Stimulated activated CD4-positive, alpha-beta T cell treated with anti-CD3 and anti-CD28 coated beads, Interleukin-1b, Interleukin-23, amount 100 ng/mL, for 1 hour (primary cell): ENCODE data around the gene PSPN.
"Not testable (repeated sequence)": the region's sequence is repeated elsewhere in the genome, so short reads cannot be mapped to it uniquely, and the experiment has no call there.

Experiments
- DNase-seq, 2 donors: peaks; one replicate each; pipeline ENCODE4 v3.0.0-alpha.2; 2020; ENCODE audit warnings: low read depth in 2 of 2

PSPN gene

GRCh38 chr19:6373096-6373812 lies 2.5 kb downstream of the PSPN start:
- DNase-seq, result peak; percentile 98 to 99

- peak; percentile 82 to 95 for DNase-seq
These were observed 3.1 kb downstream of the PSPN start, which contains the start of gene ALKBH7 for GRCh38 chr19:6372594-6373095. TSS of gene ALKBH7 (plus strand) at chr19:6372794. CDS start at chr19:6372821, 27 bp downstream.

GRCh38 chr19:6364353-6364752 lies 11.4 kb downstream of the PSPN start:
- no peak for DNase-seq

- DNase-seq, result no peak
These were observed 13.4 kb downstream of the PSPN start for GRCh38 chr19:6362351-6362801.

- DNase-seq, result no peak
These were observed 13.7 kb downstream of the PSPN start for GRCh38 chr19:6362027-6362350.

- not testable (repeated sequence) for DNase-seq
These were observed 14.9 kb downstream of the PSPN start for GRCh38 chr19:6360857-6361216.

- not testable (repeated sequence) for DNase-seq
These were observed 15.3 kb downstream of the PSPN start for GRCh38 chr19:6360445-6360844.

GRCh38 chr19:6359568-6360341 lies 16.0 kb downstream of the PSPN start:
- no peak for DNase-seq

GRCh38 chr19:6358003-6358402 lies 17.7 kb downstream of the PSPN start:
- DNase-seq, result no peak

GRCh38 chr19:6357174-6357573 lies 18.6 kb downstream of the PSPN start:
- DNase-seq, result no peak

GRCh38 chr19:6355321-6356040 lies 20.3 kb downstream of the PSPN start:
- DNase-seq, result not testable (repeated sequence)

- DNase-seq, result no peak
These were observed 21.5 kb downstream of the PSPN start for GRCh38 chr19:6354098-6354674.

- no peak for DNase-seq
These were observed 23.2 kb downstream of the PSPN start for GRCh38 chr19:6352381-6353165.

- no peak for DNase-seq
These were observed 25.0 kb downstream of the PSPN start for GRCh38 chr19:6350688-6351087.

- not testable (repeated sequence) for DNase-seq
These were observed 26.5 kb downstream of the PSPN start for GRCh38 chr19:6349271-6349670.

- no peak for DNase-seq
These were observed 32.3 kb downstream of the PSPN start for GRCh38 chr19:6343462-6343861.

- DNase-seq, result no peak
These were observed 35.1 kb downstream of the PSPN start for GRCh38 chr19:6340493-6341201.

GRCh38 chr19:6334490-6335285 lies 41.0 kb downstream of the PSPN start:
- DNase-seq, result no peak

- no peak for DNase-seq
These were observed 42.3 kb downstream of the PSPN start, which contains the start of gene ACER1 for GRCh38 chr19:6333439-6333838. TSS of gene ACER1 (minus strand) at chr19:6333612. CDS start at chr19:6333551, 61 bp downstream.

- no peak for DNase-seq
These were observed 48.9 kb downstream of the PSPN start for GRCh38 chr19:6326815-6327214.
